NT2/D1 (cell line): Measurements from ENCODE around the gene ACSF2.

Experiments
- SUZ12 ChIP-seq: IDR thresholded peaks from 2 replicates; pipeline ENCODE4 v1.6.1; 2011; ENCODE audit not compliant: insufficient read length, insufficient read depth; ENCODE audit errors: extremely low read depth
- YY1 ChIP-seq: IDR thresholded peaks from 2 replicates; pipeline ENCODE4 v1.6.1; 2011; ENCODE audit not compliant: insufficient read length, insufficient read depth
- ZNF274 ChIP-seq: IDR thresholded peaks from 2 replicates; pipeline ENCODE4 v1.6.1; 2011; ENCODE audit warnings: mild to moderate bottlenecking, low read depth, low read length

DNA sequence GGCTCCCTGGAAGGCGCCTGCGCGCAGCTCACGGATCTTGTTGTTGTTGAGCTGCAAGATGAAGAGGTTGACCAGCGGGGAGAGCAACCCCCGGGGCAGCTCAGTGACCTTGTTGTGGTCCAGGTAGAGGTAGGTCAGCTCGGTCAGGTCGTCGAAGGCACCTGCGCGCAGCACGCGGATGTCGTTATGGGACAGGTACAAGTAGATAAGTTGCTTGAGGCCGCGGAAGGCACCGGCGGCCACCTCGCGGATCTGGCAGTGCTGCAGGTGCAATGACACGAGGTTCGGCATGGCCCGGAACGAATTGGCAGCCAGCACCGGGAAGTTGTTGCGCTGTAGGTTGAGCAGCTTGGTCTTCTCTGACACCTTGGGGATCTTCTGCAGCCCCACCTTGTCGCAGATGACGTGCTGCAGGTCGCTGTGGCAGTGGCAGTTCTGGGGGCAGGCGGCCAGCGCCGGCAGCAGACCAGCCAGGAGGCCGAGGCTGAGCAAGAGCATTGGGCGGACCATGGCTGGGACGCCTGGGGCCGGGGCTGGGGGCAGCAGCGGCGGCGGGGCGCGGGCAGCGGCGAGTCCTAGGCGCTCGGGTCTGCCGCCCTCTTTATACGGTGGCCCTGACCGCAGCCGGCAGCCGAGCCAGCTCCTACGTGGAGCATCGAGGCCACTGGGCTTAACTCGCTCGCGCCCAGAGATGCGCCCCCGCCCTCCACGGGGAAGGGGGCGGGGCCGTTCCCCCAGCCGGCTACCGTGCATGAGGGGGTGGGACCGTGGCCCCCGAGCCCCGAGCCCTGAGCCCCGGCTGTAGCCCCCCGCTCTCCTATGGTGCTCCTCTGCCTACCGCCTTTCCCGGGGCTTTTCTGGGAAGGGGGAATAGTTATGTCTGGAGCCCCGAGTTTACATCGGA is 42.5 kb downstream of the ACSF2 start, which contains the start of gene CHAD:
- no peak for TF ChIP-seq ZNF274
- no peak for TF ChIP-seq YY1
- no peak for TF ChIP-seq SUZ12
